ENCODE measurements around the gene PKD1L1. TPM values are rescaled to one million over a fixed set of nuclear protein-coding genes. Genes with fewer than 3 reads are reported as not detected.

PKD1L1 gene
- total RNA-seq, 6 experiments from 2014 or later = 0.13 to 1.4 (median 0.51) TPM; not detected in 1

DNA sequence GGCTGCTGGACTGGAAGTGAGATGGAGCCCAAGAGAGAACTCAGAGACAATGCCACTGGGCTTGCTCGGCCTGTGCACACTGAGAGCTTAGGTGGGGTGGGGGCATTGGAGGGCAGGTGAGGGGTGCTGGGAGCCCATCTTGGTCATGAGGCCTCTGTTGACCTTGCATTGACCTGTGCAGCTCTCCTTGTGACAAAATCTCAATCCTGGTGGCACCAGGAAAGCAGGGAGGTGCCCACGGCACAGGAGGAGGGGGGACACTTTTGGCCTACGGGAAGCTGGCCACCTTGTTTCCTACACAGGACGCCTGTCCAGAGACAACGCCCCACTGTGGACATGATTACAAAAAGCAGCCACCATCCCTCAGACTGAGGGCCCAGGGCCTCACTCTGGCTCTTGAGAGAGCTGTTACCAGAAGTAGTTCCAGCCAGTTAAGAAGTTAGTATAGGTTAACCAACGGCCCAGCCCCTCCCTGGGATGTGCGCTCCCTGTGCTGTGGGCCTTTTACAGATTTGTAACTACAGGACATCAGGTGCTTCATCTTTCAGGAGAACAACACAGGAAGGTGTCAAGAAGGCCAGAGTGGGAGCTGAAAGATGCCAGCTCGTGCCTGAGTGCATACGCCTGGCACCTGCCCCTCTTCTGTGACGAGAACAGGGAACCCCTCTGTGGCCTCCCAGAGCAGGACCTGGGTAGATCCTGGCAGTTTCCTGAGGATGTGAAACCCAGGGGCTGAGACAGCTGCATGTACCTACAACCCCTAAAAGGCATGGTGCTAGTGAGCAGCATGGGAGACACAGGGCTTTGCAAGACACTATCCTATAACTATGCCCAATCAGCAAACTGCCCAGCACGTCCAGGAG is 10.3 kb downstream of the PKD1L1 start:
- Histone ChIP-seq H3K36me3 (no peaks in the 10 kb centered on the region), H3K9me3 (no peaks in the 10 kb centered on the region), H3K27me3 (no peaks in the 10 kb centered on the region), H3K4me1 (no peaks in the 10 kb centered on the region), H3K27ac (no peak overlapping the region), H3K4me3 (no peak overlapping the region)
- DNase-seq (no peak), ATAC-seq (no peak)
- no peak for TF ChIP-seq POLR2A (IDR thresholded peaks at IDR 0.05)
- no peak for TF ChIP-seq CTCF (IDR thresholded peaks at IDR 0.05)
- 80% methylated on average over 1 of the region's 11 CpGs for WGBS (ENCODE audit: insufficient coverage, low coverage, low lambda C conversion rate, missing lambda C conversion rate)
- intact Hi-C loops (cut with DNase I) = no loop called here

- ATAC-seq = no peak
- Histone ChIP-seq H3K9me3 (no peaks in the 10 kb centered on the region), H3K4me1 (no peaks in the 10 kb centered on the region), H3K36me3 (no peaks in the 10 kb centered on the region), H3K27ac (no peak overlapping the region), H3K4me3 (no peak overlapping the region), H3K27me3 (no peaks in the 10 kb centered on the region)
- intact Hi-C loops (cut with DNase I) = no loop called here
- 61% methylated on average over 11 of the region's 17 CpGs for WGBS (ENCODE audit: insufficient coverage, low coverage, low lambda C conversion rate, missing lambda C conversion rate)
- no peak for DNase-seq
- TF ChIP-seq POLR2A (IDR thresholded peaks at IDR 0.05) (no peak), CTCF (IDR thresholded peaks at IDR 0.05) (no peak)
These were observed 11.1 kb downstream of the PKD1L1 start for GRCh38 chr7:47937065-47937687.

DNA sequence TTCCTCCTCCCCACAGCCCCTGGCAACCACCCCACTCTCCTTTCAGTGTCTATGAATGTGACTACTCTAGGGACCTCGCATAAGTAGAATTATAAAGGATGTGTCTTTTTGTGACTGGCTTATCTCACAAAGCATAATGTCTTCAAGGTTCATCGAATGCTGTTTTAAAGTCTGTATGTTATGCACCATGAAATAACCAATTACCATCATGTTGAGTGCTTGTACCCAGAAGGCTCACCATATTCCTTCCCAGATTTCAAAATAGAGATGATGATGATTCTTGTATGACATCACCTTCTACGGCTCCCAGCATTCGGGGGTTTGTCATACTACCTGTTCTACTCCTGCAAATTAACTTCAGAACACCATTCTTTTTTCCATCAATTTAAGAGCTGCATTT is 11.9 kb downstream of the PKD1L1 start:
- intact Hi-C loops (cut with DNase I) = no loop called here
- 96% methylated on average over 4 of the region's 4 CpGs for WGBS (ENCODE audit: insufficient coverage, low coverage, low lambda C conversion rate, missing lambda C conversion rate)
- DNase-seq (no peak), ATAC-seq (no peak)
- no peak overlapping the region for H3K27ac ChIP-seq
- H3K9me3 ChIP-seq = no peaks in the 10 kb centered on the region
- no peaks in the 10 kb centered on the region for H3K36me3 ChIP-seq
- no peaks in the 10 kb centered on the region for H3K27me3 ChIP-seq
- H3K4me3 ChIP-seq = no peak overlapping the region
- H3K4me1 ChIP-seq = no peaks in the 10 kb centered on the region
- TF ChIP-seq CTCF (IDR thresholded peaks at IDR 0.05) = no peak
- no peak for TF ChIP-seq POLR2A (IDR thresholded peaks at IDR 0.05)

- DNase-seq = no peak
- 91% methylated on average over 5 of the region's 10 CpGs for WGBS (ENCODE audit: insufficient coverage, low coverage, low lambda C conversion rate, missing lambda C conversion rate)
- ATAC-seq = no peak
- Histone ChIP-seq H3K27me3 (no peaks in the 10 kb centered on the region), H3K27ac (no peak overlapping the region), H3K36me3 (no peaks in the 10 kb centered on the region), H3K9me3 (no peaks in the 10 kb centered on the region), H3K4me3 (no peak overlapping the region), H3K4me1 (no peaks in the 10 kb centered on the region)
- intact Hi-C loops (cut with DNase I) = no loop called here
- no peak for TF ChIP-seq POLR2A (IDR thresholded peaks at IDR 0.05)
- no peak for TF ChIP-seq CTCF (IDR thresholded peaks at IDR 0.05)
These were observed 12.9 kb downstream of the PKD1L1 start for GRCh38 chr7:47935336-47935735.

Measured in right lobe of liver (tissue), 6 donors.